Measurements from ENCODE around the gene MZB1.
"Not testable (repeated sequence)": the region's sequence is repeated elsewhere in the genome, so short reads cannot be mapped to it uniquely, and the experiment has no call there.

MZB1 gene

GRCh38 chr5:139388198-139388821 is 1.4 kb downstream of the MZB1 start:
- no peak for TF ChIP-seq ZNF274 (IDR thresholded peaks at IDR 0.05; ENCODE audit: low read depth, low read length)
- no peak for TF ChIP-seq SUZ12 (IDR thresholded peaks at IDR 0.05; ENCODE audit: extremely low read depth, insufficient read depth, insufficient read length)
- no peak for TF ChIP-seq YY1 (IDR thresholded peaks at IDR 0.05; ENCODE audit: insufficient read depth, insufficient read length)
- Histone ChIP-seq H3K4me1 (ENCODE audit: insufficient read depth, insufficient read length) (peaks cover 3% of the 10 kb centered on the region), H3K9ac (ENCODE audit: insufficient read length, low read depth) (no peak overlapping the region), H3K36me3 (ENCODE audit: insufficient read depth, insufficient read length, low read length) (peaks cover 5% of the 10 kb centered on the region), H3K4me3 (ENCODE audit: insufficient read length, low read depth) (no peak overlapping the region), H3K9me3 (ENCODE audit: insufficient read depth, low read length) (peaks cover 10% of the 10 kb centered on the region; the same call in 1 of the 2 replicates), H3K27me3 (ENCODE audit: insufficient read depth, insufficient read length) (peaks cover 4% of the 10 kb centered on the region)
- DNase-seq (ENCODE audit: low read depth, low spot score) = no peak

- no peak for TF ChIP-seq SUZ12 (IDR thresholded peaks at IDR 0.05; ENCODE audit: extremely low read depth, insufficient read depth, insufficient read length)
- TF ChIP-seq YY1 (IDR thresholded peaks at IDR 0.05; ENCODE audit: insufficient read depth, insufficient read length) = no peak
- TF ChIP-seq ZNF274 (IDR thresholded peaks at IDR 0.05; ENCODE audit: low read depth, low read length) = no peak
- no peak overlapping the region for H3K9ac ChIP-seq (ENCODE audit: insufficient read length, low read depth)
- no peak for DNase-seq (ENCODE audit: low read depth, low spot score)
- H3K36me3 ChIP-seq (ENCODE audit: insufficient read depth, insufficient read length, low read length) = peaks cover 5% of the 10 kb centered on the region
- H3K9me3 ChIP-seq (ENCODE audit: insufficient read depth, low read length) = peaks cover 5% of the 10 kb centered on the region; the same call in 1 of the 2 replicates
- peaks cover 3% of the 10 kb centered on the region for H3K4me1 ChIP-seq (ENCODE audit: insufficient read depth, insufficient read length)
- H3K27me3 ChIP-seq (ENCODE audit: insufficient read depth, insufficient read length) = no peaks in the 10 kb centered on the region
- H3K4me3 ChIP-seq (ENCODE audit: insufficient read length, low read depth) = no peak overlapping the region
Measured at GRCh38 chr5:139387611-139388197, 2.0 kb downstream of the MZB1 start.

DNA sequence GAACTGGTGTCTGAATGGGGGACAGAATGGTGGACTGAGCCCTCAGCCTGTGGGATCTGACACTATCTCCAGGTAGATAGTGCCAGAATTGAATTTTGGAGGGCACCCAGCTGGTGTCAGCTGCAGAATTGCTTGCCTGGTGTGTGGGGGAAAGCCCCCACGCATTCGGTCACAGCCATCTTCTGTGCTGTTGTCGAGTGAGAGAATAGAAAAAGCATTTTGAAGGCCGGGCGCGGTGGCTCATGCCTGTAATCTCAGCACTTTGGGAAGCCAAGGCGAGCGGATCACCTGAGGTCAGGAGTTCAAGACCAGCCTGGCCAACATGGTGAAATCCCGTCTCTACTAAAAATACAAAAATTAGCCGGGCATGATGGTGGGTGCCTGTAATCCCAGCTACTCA is 2.8 kb downstream of the MZB1 start:
- H3K36me3 ChIP-seq (ENCODE audit: insufficient read depth, insufficient read length, low read length); H3K9me3 ChIP-seq (ENCODE audit: insufficient read depth, low read length); H3K4me1 ChIP-seq (ENCODE audit: insufficient read depth, insufficient read length); H3K4me3 ChIP-seq (ENCODE audit: insufficient read length, low read depth); DNase-seq (ENCODE audit: low read depth, low spot score); H3K9ac ChIP-seq (ENCODE audit: insufficient read length, low read depth); H3K27me3 ChIP-seq (ENCODE audit: insufficient read depth, insufficient read length): not testable (repeated sequence)

GRCh38 chr5:139386050-139386438 is 3.7 kb downstream of the MZB1 start:
- no peaks in the 10 kb centered on the region for H3K27me3 ChIP-seq (ENCODE audit: insufficient read depth, insufficient read length)
- no peak overlapping the region for H3K9ac ChIP-seq (ENCODE audit: insufficient read length, low read depth)
- DNase-seq (ENCODE audit: low read depth, low spot score) = no peak
- no peak overlapping the region for H3K4me3 ChIP-seq (ENCODE audit: insufficient read length, low read depth)
- no peaks in the 10 kb centered on the region for H3K9me3 ChIP-seq (ENCODE audit: insufficient read depth, low read length)
- TF ChIP-seq ZNF274 (IDR thresholded peaks at IDR 0.05; ENCODE audit: low read depth, low read length) (no peak), SUZ12 (IDR thresholded peaks at IDR 0.05; ENCODE audit: extremely low read depth, insufficient read depth, insufficient read length) (no peak), YY1 (IDR thresholded peaks at IDR 0.05; ENCODE audit: insufficient read depth, insufficient read length) (no peak)
- H3K4me1 ChIP-seq (ENCODE audit: insufficient read depth, insufficient read length) = peaks cover 10% of the 10 kb centered on the region
- peaks cover 5% of the 10 kb centered on the region for H3K36me3 ChIP-seq (ENCODE audit: insufficient read depth, insufficient read length, low read length)

GRCh38 chr5:139385061-139386049 is 4.4 kb downstream of the MZB1 start:
- Histone ChIP-seq H3K4me1 (ENCODE audit: insufficient read depth, insufficient read length) (peaks cover 10% of the 10 kb centered on the region), H3K27me3 (ENCODE audit: insufficient read depth, insufficient read length) (no peaks in the 10 kb centered on the region), H3K36me3 (ENCODE audit: insufficient read depth, insufficient read length, low read length) (peaks cover 5% of the 10 kb centered on the region), H3K9me3 (ENCODE audit: insufficient read depth, low read length) (no peaks in the 10 kb centered on the region), H3K4me3 (ENCODE audit: insufficient read length, low read depth) (no peak overlapping the region), H3K9ac (ENCODE audit: insufficient read length, low read depth) (no peak overlapping the region)
- TF ChIP-seq ZNF274 (IDR thresholded peaks at IDR 0.05; ENCODE audit: low read depth, low read length) (no peak), SUZ12 (IDR thresholded peaks at IDR 0.05; ENCODE audit: extremely low read depth, insufficient read depth, insufficient read length) (no peak), YY1 (IDR thresholded peaks at IDR 0.05; ENCODE audit: insufficient read depth, insufficient read length) (no peak)
- DNase-seq (ENCODE audit: low read depth, low spot score) = no peak

DNA sequence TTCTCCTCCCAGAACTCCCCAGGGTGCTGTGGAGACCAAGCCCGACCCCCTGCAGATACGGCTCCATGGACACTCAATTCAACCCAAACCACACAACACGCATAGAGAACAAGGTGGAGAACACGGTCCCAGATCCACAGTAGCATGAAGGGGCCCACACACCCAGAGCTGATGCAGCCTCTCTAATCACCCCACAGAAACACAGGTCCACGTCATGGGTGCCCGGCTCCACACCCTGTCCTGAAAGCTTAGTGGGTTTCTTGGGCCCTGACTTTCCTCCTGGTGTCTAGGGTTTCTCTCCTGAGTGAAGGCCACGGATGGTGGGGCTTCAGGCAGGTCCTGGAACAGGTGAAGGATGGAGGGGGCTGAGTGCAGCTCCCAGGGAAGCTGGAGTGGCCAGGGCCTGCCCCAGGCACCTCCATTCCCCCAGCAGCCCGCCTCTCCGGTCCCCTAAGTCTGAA is 5.1 kb downstream of the MZB1 start:
- peaks cover 3% of the 10 kb centered on the region for H3K36me3 ChIP-seq (ENCODE audit: insufficient read depth, insufficient read length, low read length)
- no peaks in the 10 kb centered on the region for H3K9me3 ChIP-seq (ENCODE audit: insufficient read depth, low read length)
- no peak overlapping the region for H3K4me3 ChIP-seq (ENCODE audit: insufficient read length, low read depth)
- no peak overlapping the region for H3K9ac ChIP-seq (ENCODE audit: insufficient read length, low read depth)
- H3K27me3 ChIP-seq (ENCODE audit: insufficient read depth, insufficient read length) = no peaks in the 10 kb centered on the region
- peaks cover 10% of the 10 kb centered on the region for H3K4me1 ChIP-seq (ENCODE audit: insufficient read depth, insufficient read length)
- TF ChIP-seq YY1 (IDR thresholded peaks at IDR 0.05; ENCODE audit: insufficient read depth, insufficient read length) (no peak), ZNF274 (IDR thresholded peaks at IDR 0.05; ENCODE audit: low read depth, low read length) (no peak), SUZ12 (IDR thresholded peaks at IDR 0.05; ENCODE audit: extremely low read depth, insufficient read depth, insufficient read length) (no peak)
- DNase-seq (ENCODE audit: low read depth, low spot score) = no peak

All from NT2/D1 (cell line).